GM12892 (cell line): ENCODE measurements around the gene PTPRH.

Source experiments
- POLR2A ChIP-seq: IDR thresholded peaks from 2 replicates; pipeline ENCODE4 v1.6.1; 2011; ENCODE audit warnings: low read depth, low read length, control low read depth
- POLR2AphosphoS5 ChIP-seq: IDR thresholded peaks from 2 replicates; pipeline ENCODE4 v1.6.1; 2011; ENCODE audit warnings: low read depth, low read length, control low read depth

- TF ChIP-seq POLR2A = no peak
- TF ChIP-seq POLR2AphosphoS5 = no peak; the same call in 1 of the 2 replicates
These were observed 47.5 kb upstream of the PTPRH start for GRCh38 chr19:55256562-55257460.
